ENCODE results near the gene CCDC126. TPM values are rescaled to one million over a fixed set of nuclear protein-coding genes. Genes with fewer than 3 reads are reported as not detected.

CCDC126 gene
- polyA plus RNA-seq, 1 donor = 17.8 TPM

Other genes with a start within 250 kb of the CCDC126 start
- 82.9 TPM for gene IGF2BP3, start 126.9 kb upstream of the CCDC126 start, polyA plus RNA-seq (ENCODE audit: insufficient read length)
- gene TRA2A, start 65.4 kb upstream of the CCDC126 start, polyA plus RNA-seq (ENCODE audit: insufficient read length) = 293 TPM
- 27.9 TPM for gene FAM221A, start 82.8 kb downstream of the CCDC126 start, polyA plus RNA-seq (ENCODE audit: insufficient read length)
- gene STK31, start 112.8 kb downstream of the CCDC126 start, polyA plus RNA-seq (ENCODE audit: insufficient read length) = 1.0 TPM

All from left kidney (tissue), 1 donor.